Frontal cortex (tissue), 4 donors: Measurements from ENCODE around the gene LSM6. TPM values are rescaled to one million over a fixed set of nuclear protein-coding genes. Genes with fewer than 3 reads are reported as not detected.

Experiments
- DNase-seq, 2 donors: peaks; one replicate each; pipeline ENCODE4 v3.0.0; 2012; ENCODE audit warnings: low spot score in 2 of 2
- FAIRE-seq: peaks from 2 replicates; lab custom pipeline; 2012; peaks lifted over from hg19 to GRCh38; lab: Jason Lieb, UNC
- total RNA-seq: library from RNA; depleted of rRNA; stranded (reverse); fragments of >200 nt; gene quantifications from one replicate; pipeline ENCODE4 v1.2.3, GENCODE V29; 2014
- donor health status: control.
- donor health status: control.
- donor health status: control.

The LSM6 gene
- total RNA-seq, 1 donor from 2014 or later: 39.1 TPM

DNA sequence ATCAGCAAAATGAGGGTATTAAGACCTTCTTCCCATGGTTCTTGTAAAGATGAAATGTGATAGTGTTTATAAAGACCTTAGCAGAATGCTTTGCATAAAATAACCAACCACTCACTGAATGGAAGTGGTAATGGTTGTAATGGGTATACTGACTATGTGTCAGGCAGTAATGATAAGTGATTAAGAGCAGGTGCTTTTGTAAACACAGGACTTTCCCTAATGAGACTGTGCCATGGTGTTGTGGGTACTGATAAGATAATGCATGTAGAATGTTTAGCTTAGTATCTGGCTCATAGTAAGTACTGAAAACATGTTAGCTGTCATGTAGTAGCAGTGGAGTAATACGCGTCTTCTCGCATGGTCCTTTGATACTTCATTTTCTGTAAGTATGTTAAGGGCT, 6.9 kb downstream of the LSM6 start:
- FAIRE-seq (no peak), DNase-seq (no peak)

DNA sequence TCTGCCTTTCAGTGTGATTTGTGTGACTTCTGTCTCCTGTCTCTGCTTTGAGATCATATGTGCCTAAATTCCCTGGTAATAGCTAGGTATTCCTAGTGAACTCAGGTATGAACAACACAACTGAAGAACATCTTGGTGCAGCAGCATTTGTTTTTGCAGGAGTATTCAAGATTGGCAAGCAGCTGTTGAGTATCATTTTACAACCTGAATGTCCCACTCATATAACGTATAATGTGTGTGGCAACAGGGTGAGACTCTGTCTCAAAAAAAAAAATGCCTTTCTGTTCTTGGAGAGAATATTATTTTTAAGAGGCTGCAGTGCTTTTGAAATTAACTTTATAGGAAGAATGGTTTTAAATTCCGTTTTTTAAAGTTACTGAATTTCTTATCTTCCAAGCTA, 7.7 kb downstream of the LSM6 start:
- DNase-seq (no peak), FAIRE-seq (no peak)

DNA sequence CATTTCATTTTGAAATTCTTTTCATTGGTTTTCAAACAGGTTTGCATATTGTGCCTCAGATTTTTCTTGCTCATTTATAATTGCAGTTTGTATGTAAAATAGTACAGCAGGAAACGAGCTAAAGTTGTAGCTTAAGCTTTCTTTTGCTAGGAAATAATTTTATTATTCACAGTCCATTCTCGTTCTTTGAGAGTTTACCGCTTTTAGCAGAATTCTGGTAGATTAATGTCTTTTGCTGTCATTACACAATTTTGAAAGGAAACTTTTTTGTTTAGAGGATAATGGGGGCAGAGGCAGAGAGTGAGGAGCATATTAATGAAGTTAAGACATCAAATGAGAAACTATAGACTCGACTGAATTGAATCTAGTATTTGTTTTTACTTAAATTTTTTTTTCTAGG, 10.5 kb downstream of the LSM6 start:
- FAIRE-seq (no peak), DNase-seq (no peak)

DNA sequence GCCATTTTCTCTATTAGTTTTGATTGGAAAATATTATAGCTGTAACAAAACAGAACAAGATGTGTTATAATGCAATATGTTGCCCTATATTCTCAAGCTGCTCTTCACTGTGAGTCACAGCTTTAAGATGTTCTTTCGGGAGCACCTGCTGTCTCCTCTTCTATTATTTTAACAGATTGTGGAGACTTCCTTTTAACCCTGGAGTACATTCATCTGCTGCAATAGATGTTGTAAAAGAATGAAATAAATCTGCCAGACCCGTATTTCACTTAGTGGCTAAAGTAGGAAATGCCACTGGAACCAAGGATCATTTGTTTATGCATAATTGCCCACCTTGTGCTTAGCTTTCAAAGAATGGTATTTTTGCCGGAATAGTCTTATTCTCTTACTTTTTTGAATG, 11.1 kb downstream of the LSM6 start:
- FAIRE-seq: no peak
- no peak for DNase-seq

DNA sequence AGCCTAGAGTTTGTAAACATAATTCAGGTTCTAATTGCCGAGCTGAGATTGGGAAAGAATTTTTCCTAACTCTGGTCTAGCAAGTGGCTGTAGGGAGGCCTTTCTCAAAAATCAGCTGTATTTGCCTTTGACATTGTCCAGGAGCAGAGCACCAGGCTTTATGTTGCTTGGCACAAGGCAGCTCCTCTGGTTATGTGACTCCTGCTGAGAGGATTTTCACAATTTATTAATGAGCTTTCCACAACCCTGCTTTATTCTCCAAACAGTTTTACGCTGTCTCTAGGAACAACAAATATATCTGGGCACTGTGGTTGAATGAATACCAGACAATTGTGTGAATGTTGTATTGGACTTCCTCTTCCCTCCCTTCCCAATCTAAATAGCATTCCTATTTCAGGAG, 14.9 kb downstream of the LSM6 start:
- FAIRE-seq (no peak), DNase-seq (no peak)

DNA sequence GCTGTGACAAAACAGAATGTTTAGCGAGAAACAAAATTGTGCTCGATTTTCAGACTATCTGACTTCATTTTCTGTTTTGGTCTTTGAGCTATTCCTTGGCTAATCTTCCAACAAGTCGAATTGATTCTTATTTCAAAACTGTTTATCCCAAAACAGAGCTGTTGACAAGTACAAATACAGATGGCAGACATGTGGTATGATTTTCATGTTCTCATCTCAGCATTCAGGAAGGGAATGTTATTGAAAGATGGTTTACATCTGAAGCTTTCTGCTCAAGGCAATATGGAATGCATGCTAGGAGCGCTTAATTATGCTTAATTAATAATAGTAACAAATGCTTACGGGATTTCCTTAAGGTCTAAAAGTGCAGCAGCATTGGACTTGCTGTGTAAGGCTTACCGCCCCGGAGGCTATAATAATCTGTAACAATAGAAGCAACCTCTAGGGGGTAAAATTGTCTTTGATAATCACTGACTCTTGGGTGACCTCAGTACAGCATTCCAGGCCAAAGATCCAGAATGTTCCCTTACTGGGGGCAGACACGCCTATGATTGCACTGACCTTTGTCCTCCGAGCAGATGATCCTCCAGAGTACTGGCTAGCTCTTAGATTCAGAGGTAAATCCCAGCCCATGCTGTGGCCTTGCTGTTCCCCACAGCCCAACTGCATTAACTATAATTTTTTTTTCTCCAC, 16.4 kb downstream of the LSM6 start:
- no peak for DNase-seq
- no peak for FAIRE-seq

DNA sequence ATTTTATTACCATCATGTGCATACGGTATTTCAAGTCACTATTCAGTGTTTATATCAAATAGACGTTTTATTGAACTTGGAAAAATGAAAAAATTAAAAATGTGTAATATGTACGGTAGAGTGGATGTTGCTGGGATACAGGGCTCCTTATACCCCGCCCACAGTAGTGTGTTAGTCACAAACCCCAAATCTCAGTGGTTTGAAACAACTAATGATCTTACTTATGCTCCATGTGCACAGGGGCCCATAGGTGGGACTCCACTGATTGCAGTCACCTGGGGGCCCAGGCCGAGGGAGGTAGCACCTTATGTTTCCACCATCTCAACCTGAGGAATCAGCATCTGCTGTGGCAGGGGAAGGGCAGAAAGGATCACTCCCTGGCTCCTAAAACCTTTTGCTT, 18.1 kb downstream of the LSM6 start:
- no peak for DNase-seq
- FAIRE-seq: no peak

DNA sequence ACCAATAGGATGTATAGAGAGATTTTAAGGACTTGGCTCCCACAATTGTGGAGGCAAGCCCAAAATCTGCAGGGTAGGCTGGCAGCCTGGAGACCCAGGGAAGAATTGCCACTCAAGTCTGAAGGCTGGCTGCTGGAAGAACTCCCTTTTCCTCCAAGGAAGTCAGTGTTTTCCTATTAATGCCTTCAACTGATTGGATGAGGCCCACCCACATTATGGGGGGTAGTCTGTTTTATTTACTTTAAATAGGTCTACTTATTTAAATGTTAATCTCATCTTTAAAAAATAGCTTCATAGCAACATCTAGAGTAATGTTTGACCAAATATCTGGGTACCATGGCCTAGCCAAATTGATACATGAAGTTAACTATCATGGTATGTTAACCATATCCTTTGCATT, 18.7 kb downstream of the LSM6 start:
- no peak for FAIRE-seq
- no peak for DNase-seq

DNA sequence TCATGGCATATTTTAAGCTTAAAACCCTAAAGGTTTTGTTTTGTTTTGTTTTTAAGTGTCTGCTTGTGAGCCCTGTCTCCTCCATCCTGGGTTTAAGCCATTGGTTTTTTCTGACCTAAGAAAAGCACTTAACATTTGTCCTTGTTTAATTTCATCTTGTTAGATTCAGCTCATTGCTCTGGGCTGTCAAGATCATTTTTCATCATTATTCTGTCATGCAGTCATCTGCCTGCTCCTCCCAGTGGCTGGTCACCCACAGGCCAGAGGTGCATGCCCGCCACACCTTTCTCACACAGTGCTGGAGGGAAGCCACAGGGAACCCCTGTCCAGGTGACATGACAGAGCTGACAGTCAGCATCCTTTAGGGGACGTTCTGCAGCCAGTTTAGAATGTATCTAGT, 27.1 kb downstream of the LSM6 start:
- FAIRE-seq: no peak
- no peak for DNase-seq

DNA sequence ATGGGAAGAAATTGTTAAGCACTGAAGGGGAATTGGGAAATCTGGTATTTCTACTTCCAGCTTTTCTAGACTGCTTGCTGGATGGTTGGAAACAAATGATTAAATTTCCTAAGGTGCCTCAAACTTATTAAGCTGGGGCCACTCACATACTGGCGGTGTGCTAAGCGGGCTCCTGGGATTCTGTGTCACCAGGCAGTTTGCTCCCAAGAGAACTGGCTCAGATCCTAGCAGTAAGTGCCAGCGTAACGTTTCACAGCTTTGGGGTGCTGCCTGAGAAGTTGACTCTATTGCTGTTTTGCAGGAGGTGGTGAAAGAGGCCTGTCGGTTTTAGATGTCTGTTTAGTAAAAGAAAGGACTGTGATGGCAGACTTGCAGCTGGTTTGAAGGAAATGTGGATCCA, 31.9 kb downstream of the LSM6 start:
- FAIRE-seq (no peak), DNase-seq (no peak)

DNA sequence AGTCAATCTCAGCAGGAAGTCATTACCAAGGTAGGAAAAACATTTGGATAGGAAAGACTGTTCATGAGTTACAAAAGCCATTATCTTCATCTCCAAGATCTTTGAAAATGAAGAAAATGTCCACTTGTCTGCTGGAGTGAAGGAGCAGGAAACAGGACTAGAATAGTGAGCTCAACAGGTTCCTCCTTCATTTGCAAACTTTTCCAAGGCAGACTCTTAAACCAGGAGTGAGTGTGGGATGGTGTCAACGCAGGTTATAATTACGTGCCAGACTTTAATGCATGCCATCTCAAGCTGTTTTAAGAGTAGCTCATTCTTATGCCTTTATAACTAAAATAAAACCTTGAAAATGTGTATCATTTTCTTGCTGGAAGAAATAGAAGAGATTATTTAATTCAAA, 35.4 kb downstream of the LSM6 start:
- no peak for FAIRE-seq

DNA sequence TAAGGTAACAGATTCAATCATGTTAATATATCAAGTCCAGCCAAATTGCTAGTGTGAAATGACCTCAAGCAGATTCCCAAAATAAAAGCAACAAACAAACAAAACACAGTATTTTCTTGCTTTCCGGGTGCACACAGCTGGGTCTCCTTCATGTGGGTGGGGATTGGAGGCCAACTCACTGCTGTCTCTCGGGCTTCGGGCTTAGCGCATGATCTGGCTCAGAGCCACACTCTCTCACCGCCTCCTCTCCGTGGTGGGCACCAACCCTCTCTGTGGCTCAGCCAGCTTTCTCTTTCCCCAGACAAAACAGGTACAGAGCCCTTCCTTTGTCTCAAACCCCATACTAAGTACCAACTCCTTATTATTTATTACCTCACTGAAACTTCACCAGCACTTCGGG, 35.9 kb downstream of the LSM6 start:
- FAIRE-seq (no peak), DNase-seq (peak in 1 of 2 donors; percentile 10)

More for the DNA sequence above, 35.4 kb downstream of the LSM6 start:
- DNase-seq: no peak

DNA sequence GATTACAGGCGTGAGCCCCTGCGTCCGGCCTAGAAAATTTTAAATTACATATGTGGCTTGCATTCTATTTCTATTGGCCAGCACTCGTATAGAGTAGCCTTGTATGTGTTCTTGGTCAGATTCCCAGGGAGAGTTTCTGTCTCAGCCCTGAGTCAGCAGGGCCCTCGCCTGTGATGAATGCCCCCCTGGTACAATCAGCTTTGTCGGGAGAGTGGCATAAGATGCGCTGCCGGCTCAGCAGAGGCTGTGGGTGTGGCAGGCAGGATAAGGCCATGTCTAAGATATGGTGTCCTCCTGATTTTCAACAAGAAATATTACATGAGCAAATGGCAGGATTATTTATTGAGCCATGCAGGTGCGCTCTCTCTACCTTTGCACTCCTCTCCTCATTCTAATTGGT, 37.3 kb downstream of the LSM6 start:
- no peak for DNase-seq
- FAIRE-seq: no peak

DNA sequence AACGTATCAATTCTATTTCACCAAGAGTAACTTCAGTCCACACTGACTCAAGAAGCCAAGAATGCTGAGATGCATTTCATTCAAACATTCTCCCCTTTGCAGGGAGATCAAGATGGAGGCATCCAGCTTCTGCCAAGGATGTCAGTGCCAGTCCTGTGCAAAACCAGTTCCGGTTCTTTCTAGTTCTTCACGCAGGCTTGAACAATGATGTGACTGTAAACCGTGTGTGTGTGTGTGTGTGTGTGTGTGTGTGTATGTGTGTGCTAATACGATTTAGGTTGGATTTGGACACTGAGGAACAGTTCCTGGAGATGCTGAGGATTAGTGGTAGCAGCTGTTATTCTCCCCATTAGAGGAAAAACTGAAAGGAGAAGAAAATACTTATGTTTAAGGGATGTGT, 38.7 kb downstream of the LSM6 start, which contains the start of gene REELD1:
TSS of gene REELD1 (plus strand) at position 301 of the 400 bp plus-strand sequence. CDS start 2,415 bp downstream, outside the sequence.
- no peak for FAIRE-seq

DNA sequence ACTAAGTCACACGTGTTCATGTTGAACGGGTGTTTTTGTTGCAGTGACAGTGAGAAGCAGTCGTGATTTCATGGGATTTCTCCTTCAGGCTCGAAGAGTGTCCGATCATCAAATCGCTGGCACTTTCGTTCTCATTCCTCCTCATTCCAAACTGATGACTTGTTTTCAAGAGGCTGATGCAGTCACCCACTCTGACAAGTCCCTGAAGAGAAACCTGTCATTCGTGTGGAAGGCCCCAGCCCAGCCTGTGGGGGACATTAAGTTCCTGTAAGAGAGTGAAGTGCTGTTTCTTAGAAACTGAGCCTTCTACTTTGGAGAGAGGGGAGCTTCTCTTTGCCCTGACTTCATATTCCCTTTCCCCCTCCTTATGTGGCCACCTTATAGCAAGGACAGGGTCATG, 46.8 kb downstream of the LSM6 start:
- no peak for DNase-seq
- no peak for FAIRE-seq

More for the DNA sequence above, 38.7 kb downstream of the LSM6 start, which contains the start of gene REELD1:
- no peak for DNase-seq

DNA sequence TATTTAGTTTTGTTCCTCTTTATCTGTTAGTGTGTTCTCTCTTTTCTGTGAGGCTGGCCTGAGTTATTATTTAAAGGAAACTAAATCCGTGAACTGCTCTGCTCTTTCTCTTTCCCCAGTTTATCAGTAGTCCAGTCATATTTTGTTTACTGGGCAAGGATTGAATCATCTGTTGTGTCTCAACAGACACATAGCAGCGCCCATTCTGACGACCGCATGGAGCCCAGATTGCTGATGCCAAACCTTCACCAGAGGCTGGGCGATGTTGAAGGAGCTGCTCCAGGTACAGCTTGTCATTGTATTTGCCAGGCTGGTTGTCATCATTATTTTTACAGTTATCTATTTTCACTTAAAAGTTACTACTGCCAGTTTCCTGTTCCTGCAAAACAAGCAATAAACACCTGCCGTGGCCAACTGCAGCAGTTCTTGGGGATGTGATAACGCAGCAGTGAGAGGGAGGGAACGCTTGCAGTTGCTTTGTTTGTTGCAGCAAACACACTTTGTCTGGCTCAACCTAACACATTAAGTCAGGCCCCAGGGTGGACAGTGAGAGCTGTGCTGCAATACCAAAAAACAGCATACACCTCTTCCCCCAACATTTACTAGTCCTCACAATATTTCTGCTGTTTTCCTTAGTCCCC, 48.9 kb downstream of the LSM6 start:
- no peak for FAIRE-seq
- DNase-seq: no peak

DNA sequence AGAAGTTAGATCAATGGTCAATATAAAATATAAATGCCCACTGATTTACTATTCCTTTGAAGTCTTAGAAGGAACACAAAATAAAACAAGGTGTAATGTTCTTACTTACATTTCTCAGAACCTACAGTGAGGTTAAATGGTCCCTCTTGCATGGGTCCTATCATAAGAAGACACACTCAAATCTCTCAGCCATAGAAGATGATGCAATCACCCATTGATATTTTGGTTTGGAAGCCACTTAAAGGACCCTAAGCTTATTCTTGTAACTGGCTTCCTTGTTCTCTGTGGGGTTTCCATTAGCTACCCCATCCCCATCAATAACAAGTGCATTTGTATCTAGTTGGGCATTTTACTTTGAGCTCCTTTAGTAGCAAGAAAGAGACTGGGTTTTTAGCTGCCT, 53.9 kb downstream of the LSM6 start:
- no peak for FAIRE-seq
- no peak for DNase-seq

DNA sequence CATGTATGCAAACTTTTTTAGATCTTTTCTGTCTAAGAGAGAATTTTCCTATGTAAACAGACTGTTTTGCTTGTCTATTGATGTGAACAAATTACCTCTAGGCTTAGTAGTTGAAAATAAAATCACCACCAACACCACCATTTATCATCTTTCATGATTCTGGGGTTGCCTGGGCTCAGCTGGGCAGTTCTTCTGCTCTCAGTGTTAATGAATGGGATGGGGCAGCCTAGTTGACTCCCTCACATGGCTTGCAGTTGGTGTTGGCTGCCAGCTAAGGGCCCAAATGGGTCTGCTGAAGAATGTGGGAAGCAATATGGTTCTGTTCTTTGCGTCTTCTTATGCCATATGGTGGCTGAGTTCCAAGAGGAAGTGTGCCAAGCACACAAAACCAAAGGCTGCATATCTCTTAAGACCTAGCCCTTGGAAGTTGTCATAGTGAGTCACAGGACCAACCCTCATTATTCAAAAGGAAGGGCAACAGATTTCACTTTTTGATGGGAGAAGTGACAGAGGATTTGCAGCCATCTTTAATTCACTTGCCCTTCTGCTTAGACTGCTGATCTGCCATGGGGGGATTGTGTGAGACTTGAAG, 56.7 kb downstream of the LSM6 start:
- FAIRE-seq (no peak), DNase-seq (no peak)

DNA sequence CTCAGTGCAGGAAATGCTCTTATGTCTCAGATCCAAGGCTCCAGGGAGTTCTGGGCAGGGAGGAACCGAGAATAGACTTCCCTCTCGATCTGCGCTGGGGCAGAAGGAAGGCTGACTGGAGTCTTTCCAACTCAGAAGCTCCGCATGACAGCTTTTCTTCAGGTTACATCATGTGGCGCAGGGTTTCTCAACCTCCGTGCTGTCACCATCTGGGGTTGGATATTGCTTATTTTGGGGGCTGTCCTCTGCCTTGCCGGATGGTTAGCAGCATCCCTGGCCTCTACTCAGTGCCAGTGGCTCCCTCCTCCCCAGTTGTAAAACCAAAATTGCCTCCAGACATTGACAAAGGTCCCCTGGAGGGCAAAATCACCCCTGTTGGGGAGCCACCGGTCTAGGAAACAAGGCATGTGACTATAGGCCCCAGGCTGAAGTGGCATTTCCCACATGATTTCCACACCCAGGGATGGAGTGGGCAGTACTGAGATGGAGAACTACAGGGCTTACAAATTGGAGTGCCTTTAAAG, 60.2 kb downstream of the LSM6 start:
- FAIRE-seq (no peak), DNase-seq (no peak)

DNA sequence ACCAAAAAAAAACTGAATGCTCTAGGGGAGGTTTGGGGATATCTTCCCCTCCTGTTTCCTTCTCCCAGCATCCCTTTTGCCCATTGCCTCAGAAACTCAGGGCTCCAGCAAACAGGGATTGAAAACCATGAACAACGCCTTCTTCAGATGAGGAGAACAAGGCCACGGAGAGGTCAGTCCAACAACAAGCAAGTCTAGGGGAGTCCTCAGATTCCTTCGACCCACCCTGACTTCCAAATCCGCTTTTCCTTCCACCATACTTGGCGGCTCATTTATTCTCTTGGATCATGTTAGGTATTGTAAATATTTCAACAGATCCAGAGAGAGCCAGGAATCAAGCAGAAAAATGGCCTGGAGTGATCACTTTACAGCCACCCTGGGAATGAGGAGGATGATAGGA, 60.7 kb downstream of the LSM6 start:
- no peak for DNase-seq
- FAIRE-seq: no peak

DNA sequence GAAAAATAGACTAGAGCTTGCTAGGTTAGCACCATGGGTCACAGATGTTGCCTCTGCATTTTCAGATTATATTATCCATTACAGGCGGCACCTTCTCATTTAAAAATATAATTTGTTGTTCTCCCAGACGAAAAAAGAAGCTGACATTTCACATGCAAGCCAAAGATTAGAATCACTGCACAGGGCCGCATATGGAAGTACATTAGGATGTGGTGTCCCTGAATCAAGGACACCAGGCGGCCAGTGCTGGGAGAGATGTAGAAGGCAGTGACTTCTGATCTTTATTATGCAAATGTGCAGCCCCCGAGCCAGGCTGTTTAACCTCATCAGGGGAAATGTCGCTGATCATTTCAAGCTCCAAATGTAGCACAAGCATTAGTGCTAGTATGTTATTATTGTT, 61.6 kb downstream of the LSM6 start:
- DNase-seq: no peak
- no peak for FAIRE-seq
